Keratinocyte (primary cell): ENCODE results near the gene ZNF165. TPM values are rescaled to one million over a fixed set of nuclear protein-coding genes. Genes with fewer than 3 reads are reported as not detected.

Experiments
- DNase-seq: peaks from one replicate; pipeline ENCODE4 v3.0.0-alpha.2; 2011; ENCODE audit warnings: low read depth, missing footprints, low spot score
- FAIRE-seq: peaks from 2 replicates; lab custom pipeline; 2011; peaks lifted over from hg19 to GRCh38; lab: Jason Lieb, UNC
- H2AFZ ChIP-seq: 2 replicates; pipeline ENCODE4 v1.6.0; 2012; ENCODE audit warnings: low read length, control low read depth, inconsistent platforms; ENCODE audit not compliant: control insufficient read depth
- H3K27ac ChIP-seq: 2 replicates; pipeline ENCODE4 v1.5.1; 2011; ENCODE audit warnings: low read length; ENCODE audit not compliant: control insufficient read depth, insufficient read depth
- H3K27me3 ChIP-seq: 3 replicates; pipeline ENCODE4 v1.6.0; 2011; ENCODE audit warnings: low read length; ENCODE audit not compliant: control insufficient read depth, insufficient read depth; ENCODE audit errors: extremely low read depth
- H3K36me3 ChIP-seq, 2 experiments: 2 replicates in 1 of 2; 3 replicates in 1 of 2; pipeline ENCODE4 v1.5.1; 2011; ENCODE audit warnings: low read length in 2 of 2, mild to moderate bottlenecking in 1 of 2; ENCODE audit not compliant: control insufficient read depth in 2 of 2, insufficient read depth in 2 of 2; ENCODE audit errors: extremely low read depth in 1 of 2
- H3K4me1 ChIP-seq: 3 replicates; pipeline ENCODE4 v1.5.1; 2011; ENCODE audit warnings: low read length; ENCODE audit not compliant: control insufficient read depth, insufficient read depth; ENCODE audit errors: extremely low read depth
- H3K4me2 ChIP-seq: 3 replicates; pipeline ENCODE4 v1.6.0; 2011; ENCODE audit warnings: low read depth, low read length; ENCODE audit not compliant: control insufficient read depth, insufficient read depth; ENCODE audit errors: extremely low read depth
- H3K4me3 ChIP-seq, 3 experiments: fragments of 200-600 bp in 1 of 3; sonication (generic) in 1 of 3; 2 replicates in 2 of 3; 3 replicates in 1 of 3; pipeline ENCODE4 v1.5.1; 2011 to 2016; ENCODE audit warnings: low read length in 3 of 3, mild to moderate bottlenecking in 3 of 3, control low read depth in 2 of 3, inconsistent platforms in 1 of 3, low read depth in 1 of 3, mixed read lengths in 1 of 3, mixed run types in 1 of 3, moderate library complexity in 1 of 3; ENCODE audit not compliant: control insufficient read depth in 2 of 3, insufficient read depth in 2 of 3; ENCODE audit errors: extremely low read depth in 1 of 3
- H3K79me2 ChIP-seq: 2 replicates; pipeline ENCODE4 v1.6.0; 2012; ENCODE audit warnings: low read length; ENCODE audit not compliant: control insufficient read depth, insufficient read depth
- H3K9ac ChIP-seq: 3 replicates; pipeline ENCODE4 v1.6.0; 2011; ENCODE audit warnings: low read length; ENCODE audit not compliant: control insufficient read depth, insufficient read depth; ENCODE audit errors: extremely low read depth
- H3K9me1 ChIP-seq: 3 replicates; pipeline ENCODE4 v1.6.0; 2011; ENCODE audit warnings: low read length; ENCODE audit not compliant: control insufficient read depth, insufficient read depth; ENCODE audit errors: extremely low read depth
- H3K9me3 ChIP-seq: 2 replicates; pipeline ENCODE4 v1.5.1; 2012; ENCODE audit warnings: low read depth, low read length; ENCODE audit not compliant: control insufficient read depth
- H4K20me1 ChIP-seq: 3 replicates; pipeline ENCODE4 v1.6.0; 2011; ENCODE audit warnings: low read length; ENCODE audit not compliant: control insufficient read depth, insufficient read depth; ENCODE audit errors: extremely low read depth
- EZH2 ChIP-seq: IDR thresholded peaks from one replicate; pipeline ENCODE4 v1.6.1; 2012; ENCODE audit warnings: inconsistent platforms, mild to moderate bottlenecking, low read length, moderate library complexity
- dilution Hi-C: fragments of 300-500 bp; cut with MboI; formaldehyde crosslinking; loops from one replicate; pipeline ENCODE4 v1.7.0; 2020; ENCODE audit warnings: low sequenced_read_pairs; ENCODE audit not compliant: extremely low pct_ligation_motif_present
- polyA plus RNA-seq, 5 experiments: library from polyadenylated mRNA; depleted of rRNA in 3 of 5; stranded (reverse) in 3 of 5; stranded (forward) in 1 of 5; unstranded in 1 of 5; fragments of >200 nt; gene quantifications; 1 replicate in 1 of 5; 2 replicates in 3 of 5; 3 replicates in 1 of 5; pipeline versions ENCODE4 v1.2.1 to v1.2.3, GENCODE V29; 2011 to 2012; ENCODE audit warnings: missing spikeins in 2 of 5, low read depth in 1 of 5, low replicate concordance in 1 of 5
- TF ChIP-seq, protein P1 (sequence below), 3 experiments: IDR thresholded peaks in 1 of 3; conservative IDR thresholded peaks in 1 of 3; optimal IDR thresholded peaks in 1 of 3; 2 replicates in 2 of 3; 3 replicates in 1 of 3; pipeline versions ENCODE3 to v1.5.1; 2011; ENCODE audit warnings: low read length in 3 of 3, mild to moderate bottlenecking in 3 of 3, moderate library complexity in 2 of 3, control low read depth in 1 of 3, inconsistent platforms in 1 of 3; ENCODE audit not compliant: insufficient read depth in 2 of 3; ENCODE audit errors: extremely low read depth in 1 of 3

The ZNF165 gene
- polyA plus RNA-seq, 1 donor (not counting 4 experiments of a cell fraction or from before 2014, with no cell fraction given) = 3.6 TPM

DNA sequence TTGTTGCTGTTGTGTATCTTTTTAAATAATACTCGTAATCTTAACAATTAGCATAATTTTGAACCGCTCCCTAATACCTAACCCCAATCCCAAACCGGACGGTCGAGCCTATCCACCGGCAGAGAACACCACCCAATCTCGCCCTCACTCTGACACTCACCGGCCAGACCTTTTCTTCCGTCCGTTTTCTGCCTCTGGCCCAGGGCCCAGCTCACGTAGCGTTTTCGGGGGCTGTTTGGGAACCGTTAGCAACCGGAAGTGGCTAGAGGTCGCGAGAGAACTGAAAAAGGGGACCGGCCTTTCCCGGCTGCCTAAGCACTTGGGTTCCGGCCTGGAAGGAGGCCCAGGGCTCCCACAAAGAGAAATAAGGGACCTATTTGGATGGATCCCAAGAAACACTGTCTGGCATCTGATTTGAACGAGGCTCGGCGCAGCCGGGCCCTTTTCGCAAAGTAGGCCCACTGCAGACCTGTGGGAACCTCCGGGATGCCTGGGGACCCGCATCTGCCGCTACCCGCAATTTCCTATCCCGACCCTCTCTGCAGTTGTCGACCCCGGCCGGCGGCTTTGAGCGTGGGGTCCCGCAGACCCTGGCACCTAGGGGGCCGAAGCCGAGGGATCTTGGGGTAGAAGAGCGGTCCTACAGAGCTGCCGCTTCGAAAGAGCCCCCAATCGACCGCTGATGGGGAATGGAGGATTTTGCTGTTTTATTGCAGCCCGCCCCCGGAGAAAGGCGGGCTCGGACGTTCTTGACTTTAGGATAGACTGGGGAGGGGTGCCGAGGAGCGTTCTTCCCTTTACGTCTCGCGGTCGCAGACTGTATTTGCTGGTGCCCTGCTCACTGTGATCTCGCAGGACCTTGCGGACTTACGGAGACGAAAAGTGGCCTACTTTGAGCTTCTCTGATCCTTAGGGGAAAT is 56.5 kb downstream of the ZNF165 start:
- Histone ChIP-seq H3K4me2 (peak overlapping the region; percentile 92), H3K27me3 (no peaks in the 10 kb centered on the region), H3K9ac (peak overlapping the region; percentile 84), H4K20me1 (no peaks in the 10 kb centered on the region), H3K4me3 (peak overlapping the region; percentile 76 to 93 (median 79)), H2AFZ (peak overlapping the region; percentile 94), H3K36me3 (no peaks in the 10 kb centered on the region), H3K4me1 (peaks cover 13% of the 10 kb centered on the region), H3K79me2 (peaks cover 24% of the 10 kb centered on the region), H3K9me3 (no peaks in the 10 kb centered on the region), H3K9me1 (no peaks in the 10 kb centered on the region), H3K27ac (peak overlapping the region; percentile 61)
- FAIRE-seq = no peak
- dilution Hi-C loops = no loop called here
- no peak for DNase-seq
- TF ChIP-seq, protein P1, sequence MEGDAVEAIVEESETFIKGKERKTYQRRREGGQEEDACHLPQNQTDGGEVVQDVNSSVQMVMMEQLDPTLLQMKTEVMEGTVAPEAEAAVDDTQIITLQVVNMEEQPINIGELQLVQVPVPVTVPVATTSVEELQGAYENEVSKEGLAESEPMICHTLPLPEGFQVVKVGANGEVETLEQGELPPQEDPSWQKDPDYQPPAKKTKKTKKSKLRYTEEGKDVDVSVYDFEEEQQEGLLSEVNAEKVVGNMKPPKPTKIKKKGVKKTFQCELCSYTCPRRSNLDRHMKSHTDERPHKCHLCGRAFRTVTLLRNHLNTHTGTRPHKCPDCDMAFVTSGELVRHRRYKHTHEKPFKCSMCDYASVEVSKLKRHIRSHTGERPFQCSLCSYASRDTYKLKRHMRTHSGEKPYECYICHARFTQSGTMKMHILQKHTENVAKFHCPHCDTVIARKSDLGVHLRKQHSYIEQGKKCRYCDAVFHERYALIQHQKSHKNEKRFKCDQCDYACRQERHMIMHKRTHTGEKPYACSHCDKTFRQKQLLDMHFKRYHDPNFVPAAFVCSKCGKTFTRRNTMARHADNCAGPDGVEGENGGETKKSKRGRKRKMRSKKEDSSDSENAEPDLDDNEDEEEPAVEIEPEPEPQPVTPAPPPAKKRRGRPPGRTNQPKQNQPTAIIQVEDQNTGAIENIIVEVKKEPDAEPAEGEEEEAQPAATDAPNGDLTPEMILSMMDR (optimal IDR thresholded peaks at IDR 0.05 in 1 of 3, IDR thresholded peaks at IDR 0.05 in 1 of 3, conservative IDR thresholded peaks at IDR 0.05 in 1 of 3; ENCODE audit: extremely low read depth in 1 of 3, insufficient read depth in 2 of 3, low read length in 3 of 3) = no peak
- no peak for TF ChIP-seq EZH2

DNA sequence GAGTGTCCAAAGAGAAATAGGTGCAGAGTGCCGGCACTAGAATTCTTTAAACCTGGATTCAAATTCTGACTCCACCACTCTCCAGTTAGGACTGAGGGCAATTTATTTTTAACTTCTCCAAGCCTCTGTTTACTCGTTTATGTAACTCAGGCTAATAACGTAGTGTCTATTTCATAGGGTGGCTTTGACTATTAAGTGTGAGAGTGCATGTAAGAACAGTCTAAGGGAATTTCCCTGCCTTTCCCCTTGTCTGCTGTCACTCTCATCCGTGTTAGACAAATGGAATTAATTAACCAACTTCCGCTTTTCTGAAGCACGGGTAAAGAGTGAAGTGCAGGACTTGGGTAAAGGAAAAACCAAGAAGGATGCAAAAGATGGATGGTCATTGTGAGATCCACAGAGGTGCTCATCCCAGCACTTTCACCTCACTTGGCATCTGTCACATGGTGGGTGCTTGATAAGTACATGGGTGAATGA is 57.2 kb downstream of the ZNF165 start:
- dilution Hi-C loops = no loop called here
- no peak for DNase-seq

More for the DNA sequence above, 57.2 kb downstream of the ZNF165 start:
- FAIRE-seq = no peak
- Histone ChIP-seq H3K36me3 (no peaks in the 10 kb centered on the region), H2AFZ (peak overlapping the region; percentile 94), H3K9me1 (no peaks in the 10 kb centered on the region), H3K79me2 (peaks cover 28% of the 10 kb centered on the region), H3K27ac (peak overlapping the region; percentile 61), H3K4me3 (peak overlapping the region; percentile 76 to 93 (median 79)), H3K4me2 (peak overlapping the region; percentile 92), H3K27me3 (no peaks in the 10 kb centered on the region), H3K4me1 (peaks cover 13% of the 10 kb centered on the region), H4K20me1 (no peaks in the 10 kb centered on the region), H3K9ac (peak overlapping the region; percentile 84), H3K9me3 (no peaks in the 10 kb centered on the region)
- TF ChIP-seq, protein P1 (optimal IDR thresholded peaks at IDR 0.05 in 1 of 3, IDR thresholded peaks at IDR 0.05 in 1 of 3, conservative IDR thresholded peaks at IDR 0.05 in 1 of 3; ENCODE audit: extremely low read depth in 1 of 3, insufficient read depth in 2 of 3, low read length in 3 of 3) = no peak
- no peak for TF ChIP-seq EZH2

Other genes with a start within 250 kb of the ZNF165 start
- not detected in 3 replicates for gene OR2B2, start 168.2 kb upstream of the ZNF165 start, polyA plus RNA-seq
- not detected in 3 replicates for gene OR2B6, start 123.3 kb upstream of the ZNF165 start, polyA plus RNA-seq
- gene ZSCAN16, start 44.0 kb downstream of the ZNF165 start, polyA plus RNA-seq = 0.99 to 1.5 TPM (median 1.0 TPM) in 3 replicates
- gene ZKSCAN8, start 61.3 kb downstream of the ZNF165 start, polyA plus RNA-seq = 5.4 to 6.4 TPM (median 5.7 TPM) in 3 replicates
- 8.3 to 15.9 TPM (median 12.0 TPM) in 3 replicates for gene ZSCAN9, start 144.7 kb downstream of the ZNF165 start, polyA plus RNA-seq
- gene ZKSCAN4, start 171.7 kb downstream of the ZNF165 start, polyA plus RNA-seq = 2.6 to 3.5 TPM (median 2.9 TPM) in 3 replicates
- 0.25 to 0.35 TPM (median 0.31 TPM) in 3 replicates for gene NKAPL, start 178.7 kb downstream of the ZNF165 start, polyA plus RNA-seq
- gene ZSCAN26, start 186.6 kb downstream of the ZNF165 start, polyA plus RNA-seq = 7.2 to 9.8 TPM (median 7.3 TPM) in 3 replicates
- gene PGBD1, start 201.0 kb downstream of the ZNF165 start, polyA plus RNA-seq = 2.1 to 3.6 TPM (median 3.1 TPM) in 3 replicates